MCF 10A (cell line): Measurements from ENCODE around the gene UHMK1. TPM values are rescaled to one million over a fixed set of nuclear protein-coding genes. Genes with fewer than 3 reads are reported as not detected.

Experiments used
- BruUV-seq: library from RNA; stranded (reverse); fragments of 400-500 nt; replicated peaks from 2 replicates; lab custom pipeline; 2021; lab: Mats Ljungman, UMichigan
- CTCF ChIA-PET: fragments of 300-600 bp; sonication (Branson Sonifier 250); formaldehyde crosslinking; extraction: SDS; loops from one replicate; lab custom pipeline; 2021; ENCODE audit warnings: antibody characterized with exemption, inconsistent platforms; lab: Yijun Ruan, JAX
- POLR2A ChIA-PET: fragments of 300-600, 350-650 bp; sonication (Branson Sonifier 250); formaldehyde crosslinking; extraction: SDS; loops from one replicate; lab custom pipeline; 2020; ENCODE audit warnings: antibody characterized with exemption, inconsistent platforms; lab: Yijun Ruan, JAX
- DNase-seq: peaks from one replicate; pipeline ENCODE4 v3.0.0-alpha.2; 2018; ENCODE audit not compliant: unreplicated experiment
- H3K27ac Mint-ChIP-seq: one replicate; pipeline ENCODE4 v1.8.0; 2022; ENCODE audit warnings: mild to moderate bottlenecking, low read depth, mixed read lengths; ENCODE audit not compliant: unreplicated experiment
- H3K27me3 Mint-ChIP-seq: one replicate; pipeline ENCODE4 v1.8.0; 2022; ENCODE audit warnings: mixed read lengths; ENCODE audit not compliant: insufficient read depth, unreplicated experiment
- H3K36me3 Mint-ChIP-seq: one replicate; pipeline ENCODE4 v1.8.0; 2022; ENCODE audit warnings: mild to moderate bottlenecking, moderate library complexity, mixed read lengths; ENCODE audit not compliant: insufficient read depth, unreplicated experiment
- H3K4me1 Mint-ChIP-seq: one replicate; pipeline ENCODE4 v1.8.0; 2022; ENCODE audit warnings: mixed read lengths; ENCODE audit not compliant: insufficient read depth, unreplicated experiment
- H3K4me3 Mint-ChIP-seq: one replicate; pipeline ENCODE4 v1.8.0; 2022; ENCODE audit warnings: mild to moderate bottlenecking, moderate library complexity, mixed read lengths; ENCODE audit not compliant: unreplicated experiment
- H3K9me3 Mint-ChIP-seq: one replicate; pipeline ENCODE4 v1.8.0; 2022; ENCODE audit warnings: mixed read lengths; ENCODE audit not compliant: unreplicated experiment
- CTCF ChIP-seq: fragments of 200-600 bp; IDR thresholded peaks from one replicate; pipeline ENCODE4 v1.8.0; 2022; ENCODE audit warnings: antibody characterized with exemption, mild to moderate bottlenecking; ENCODE audit not compliant: unreplicated experiment
- intact Hi-C: fragments of 100-400 bp; cut with micrococcal nuclease; formaldehyde crosslinking; loops from 2 replicates; pipeline ENCODE4 v1.14.1; 2022
- total RNA-seq: library from RNA; stranded (reverse); gene quantifications from 2 replicates; pipeline ENCODE4 v1.2.3, GENCODE V29; 2022

UHMK1 gene
- total RNA-seq, 1 experiment from 2014 or later, result 76.9 TPM

- Mint-ChIP-seq H3K4me3 (no peak overlapping the region), H3K27ac (no peak overlapping the region), H3K4me1 (no peaks in the 10 kb centered on the region), H3K9me3 (no peaks in the 10 kb centered on the region), H3K27me3 (no peaks in the 10 kb centered on the region), H3K36me3 (peaks cover 67% of the 10 kb centered on the region)
- CTCF ChIA-PET, result interaction anchor here (0.6 to 2.8 kb wide), 4 partner anchors 8 to 569 kb away, joined by 3 to 12 read pairs (median 5); no protein-coding TSS in a partner anchor
- intact Hi-C loops, result loop anchor here (5.0 kb wide), 1 partner anchor 35 kb away; the partner anchor contains the start of gene UAP1
- TF ChIP-seq CTCF, result no peak
- BruUV-seq, result no TSS peak
- no peak for DNase-seq
- POLR2A ChIA-PET, result interaction anchor here (0.6 to 2.7 kb wide), 9 partner anchors 11 to 458 kb away, joined by 3 to 17 read pairs (median 4); no protein-coding TSS in a partner anchor
Measured at GRCh38 chr1:162527314-162527713, 29.7 kb downstream of the UHMK1 start.

- POLR2A ChIA-PET, result interaction anchor here (1.0 to 1.7 kb wide), 3 partner anchors 15 to 31 kb away, joined by 3 to 6 read pairs (median 3); partner anchors contain the start of gene UAP1
- Mint-ChIP-seq H3K4me3 (no peak overlapping the region), H3K27me3 (no peaks in the 10 kb centered on the region), H3K9me3 (no peaks in the 10 kb centered on the region), H3K27ac (peak overlapping the region; percentile 7), H3K36me3 (peaks cover 36% of the 10 kb centered on the region), H3K4me1 (no peaks in the 10 kb centered on the region)
- CTCF ChIA-PET, result interaction anchor here (0.6 to 1.4 kb wide), 7 partner anchors 11 to 298 kb away, joined by 3 to 4 read pairs (median 3); no protein-coding TSS in a partner anchor
- no TSS peak for BruUV-seq
- DNase-seq, result no peak
- no peak for TF ChIP-seq CTCF
- intact Hi-C loops, result no loop called here
Measured at GRCh38 chr1:162530307-162530987, 32.8 kb downstream of the UHMK1 start.

- BruUV-seq, result no TSS peak
- no peaks in the 10 kb centered on the region for H3K27me3 Mint-ChIP-seq
- peaks cover 31% of the 10 kb centered on the region for H3K36me3 Mint-ChIP-seq
- no peak for TF ChIP-seq CTCF
- no peaks in the 10 kb centered on the region for H3K4me1 Mint-ChIP-seq
- no peak overlapping the region for H3K4me3 Mint-ChIP-seq
- CTCF ChIA-PET, result interaction anchor here (0.6 to 1.2 kb wide), 5 partner anchors 11 to 299 kb away, joined by 3 to 4 read pairs (median 3); no protein-coding TSS in a partner anchor
- H3K27ac Mint-ChIP-seq, result peak overlapping the region; percentile 7
- H3K9me3 Mint-ChIP-seq, result no peaks in the 10 kb centered on the region
- intact Hi-C loops, result no loop called here
- POLR2A ChIA-PET, result interaction anchor here (0.5 to 1.7 kb wide), 3 partner anchors 29 to 572 kb away, joined by 3 to 6 read pairs (median 5); no protein-coding TSS in a partner anchor
- no peak for DNase-seq
Measured at GRCh38 chr1:162530988-162531319, 33.3 kb downstream of the UHMK1 start.

GRCh38 chr1:162535501-162535900, 37.9 kb downstream of the UHMK1 start:
- Mint-ChIP-seq H3K36me3 (peaks cover 15% of the 10 kb centered on the region), H3K9me3 (no peaks in the 10 kb centered on the region), H3K4me3 (no peak overlapping the region), H3K27me3 (no peaks in the 10 kb centered on the region), H3K4me1 (peaks cover 20% of the 10 kb centered on the region), H3K27ac (no peak overlapping the region)
- POLR2A ChIA-PET, result interaction anchor here (0.9 to 5.8 kb wide), 3 partner anchors 12 to 25 kb away, joined by 3 to 40 read pairs (median 38); partner anchors contain the start of gene UAP1
- no peak for DNase-seq
- TF ChIP-seq CTCF, result no peak
- CTCF ChIA-PET, result interaction anchor here (0.6 kb wide), 3 partner anchors 39 to 196 kb away, joined by 3 to 4 read pairs (median 4); no protein-coding TSS in a partner anchor
- no TSS peak for BruUV-seq
- intact Hi-C loops, result no loop called here
